Left renal pelvis (tissue), 4 donors: ENCODE measurements around the gene SNRNP40. TPM values are rescaled to one million over a fixed set of nuclear protein-coding genes. Genes with fewer than 3 reads are reported as not detected.
A peak's percentile ranks its signal among the peaks of the same experiment; 100 is the strongest.

Source experiments
- DNase-seq, 4 donors: peaks; one replicate each; pipeline ENCODE4 v3.0.0-alpha.2; 2013; ENCODE audit warnings: low read depth in 4 of 4, low spot score in 3 of 4
- polyA plus RNA-seq, 4 donors: library from polyadenylated mRNA; unstranded; fragments of 120-200 nt; gene quantifications; one replicate each; pipeline ENCODE4 v1.2.1, GENCODE V29; 2013; ENCODE audit not compliant: insufficient read length in 4 of 4

SNRNP40 gene
- 10 to 100 TPM; 52.2 to 76.0 (median 70.1) TPM for polyA plus RNA-seq

DNA sequence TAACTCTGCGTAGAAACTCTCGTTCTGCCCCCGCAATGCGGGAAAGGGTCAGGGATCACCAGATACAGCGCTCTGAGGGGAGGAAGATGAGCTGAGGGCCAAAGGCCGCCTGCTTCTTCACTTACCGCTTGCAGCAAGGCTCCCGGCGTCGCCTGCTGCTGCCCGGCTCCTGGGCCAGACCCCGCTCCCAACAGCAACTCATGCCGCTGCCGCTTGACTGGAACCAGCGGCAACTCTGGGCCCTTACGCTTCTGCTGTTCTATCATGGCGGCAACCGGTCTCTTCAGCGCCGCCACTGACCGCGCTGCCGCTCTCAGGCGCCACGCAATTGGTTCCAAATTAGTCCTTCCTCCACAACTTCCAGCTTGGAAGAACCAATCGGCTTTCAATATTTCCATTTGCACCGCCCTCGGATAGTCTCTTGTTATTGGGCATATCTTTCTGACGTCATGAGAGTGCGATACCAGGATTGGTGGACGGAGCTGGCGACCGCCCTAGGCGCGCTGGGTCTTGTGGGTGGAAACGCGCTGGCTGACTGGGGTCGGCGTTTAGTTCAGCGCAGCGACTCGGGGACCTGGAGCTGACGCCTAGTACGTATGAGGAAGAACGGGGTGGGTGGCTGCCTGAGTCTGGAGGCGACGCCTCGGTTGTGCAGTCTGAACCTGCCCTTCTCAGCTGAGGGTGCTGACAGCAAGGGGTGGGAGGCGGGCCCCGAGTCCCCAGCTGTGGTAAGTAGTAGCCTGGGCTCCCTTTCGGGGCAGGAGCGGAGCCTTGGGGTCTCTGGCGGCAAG is at the start of gene SNRNP40, which contains the start of gene ZCCHC17:
SNRNP40 (minus strand) TSS at position 303 of the 791 bp plus-strand sequence; CDS start at position 266, 37 bp downstream.
ZCCHC17 (plus strand) TSS at position 547 of the 791 bp plus-strand sequence. CDS start 13,067 bp downstream, outside the sequence.
- DNase-seq: peak; percentile 97 to 99 (median 98)

GRCh38 chr1:31345635-31346034 is 49.0 kb upstream of the SNRNP40 start:
- DNase-seq: no peak

GRCh38 chr1:31344503-31344902 is 47.9 kb upstream of the SNRNP40 start:
- no peak for DNase-seq

DNA sequence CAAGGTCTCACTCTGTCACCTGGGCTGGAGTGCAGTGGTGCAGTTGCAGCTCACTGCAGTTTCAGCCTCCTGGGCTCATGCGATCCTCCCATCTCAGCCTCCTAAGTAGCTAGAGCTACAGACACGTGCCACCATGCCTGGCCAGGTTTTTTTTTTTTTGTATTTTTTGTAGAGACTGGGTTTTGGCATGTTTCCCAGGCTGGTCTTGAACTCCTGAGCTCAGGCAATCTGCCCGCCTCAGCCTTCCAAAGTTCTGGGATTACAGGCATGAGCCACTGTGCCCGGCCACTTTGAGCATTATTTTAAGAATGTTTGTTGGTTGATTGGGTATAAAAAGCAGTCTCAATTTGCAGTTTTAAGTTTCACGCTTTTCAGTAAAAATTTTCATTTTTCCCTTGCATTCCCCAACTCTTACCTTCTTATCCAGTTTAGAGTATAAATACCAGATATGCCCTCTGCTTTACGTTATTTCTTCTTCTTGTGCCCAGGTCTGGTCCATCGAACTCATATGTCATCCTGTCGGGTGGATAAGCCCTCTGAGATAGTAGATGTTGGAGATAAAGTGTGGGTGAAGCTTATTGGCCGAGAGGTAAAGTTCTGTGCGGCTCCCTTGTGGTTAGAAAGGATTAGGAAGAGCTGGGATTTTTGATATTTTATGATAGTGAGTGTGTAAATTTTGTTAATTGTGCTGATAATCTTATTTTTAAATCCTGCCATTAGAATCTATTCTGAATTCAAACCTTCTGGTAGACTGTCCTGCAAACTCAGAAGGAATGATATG is 40.3 kb upstream of the SNRNP40 start:
- DNase-seq: no peak

- DNase-seq: peak in 2 of 4 donors; percentile 5 to 14
Measured at GRCh38 chr1:31335007-31335406, 38.4 kb upstream of the SNRNP40 start.

GRCh38 chr1:31327381-31327780 is 30.8 kb upstream of the SNRNP40 start:
- DNase-seq: no peak

GRCh38 chr1:31326461-31326860 is 29.9 kb upstream of the SNRNP40 start:
- DNase-seq: no peak

- no peak for DNase-seq
Measured at GRCh38 chr1:31324992-31325391, 28.4 kb upstream of the SNRNP40 start.

DNA sequence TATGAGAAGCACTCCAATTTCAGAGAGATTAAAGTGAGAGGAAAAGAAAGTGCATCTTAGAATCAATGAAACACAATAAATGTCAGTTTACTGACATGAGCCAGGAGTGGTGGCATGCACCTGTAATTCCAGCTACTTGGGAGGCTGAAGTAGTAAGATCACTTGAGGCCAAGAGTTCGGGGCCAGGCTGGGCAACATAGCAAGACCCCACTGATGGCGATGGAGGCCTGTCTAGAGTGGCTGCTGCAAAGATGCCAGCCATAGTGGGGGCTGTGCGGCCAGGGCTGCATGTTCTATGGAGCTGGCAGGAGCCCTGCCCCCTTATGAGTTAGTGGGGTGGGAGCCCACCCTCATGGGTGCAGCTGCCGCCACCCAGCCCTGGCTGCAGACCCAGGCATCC is 27.5 kb upstream of the SNRNP40 start:
- DNase-seq: no peak

- no peak for DNase-seq
Measured at GRCh38 chr1:31318146-31318545, 21.6 kb upstream of the SNRNP40 start.

- no peak for DNase-seq
Measured at GRCh38 chr1:31315902-31316301, 19.3 kb upstream of the SNRNP40 start.

DNA sequence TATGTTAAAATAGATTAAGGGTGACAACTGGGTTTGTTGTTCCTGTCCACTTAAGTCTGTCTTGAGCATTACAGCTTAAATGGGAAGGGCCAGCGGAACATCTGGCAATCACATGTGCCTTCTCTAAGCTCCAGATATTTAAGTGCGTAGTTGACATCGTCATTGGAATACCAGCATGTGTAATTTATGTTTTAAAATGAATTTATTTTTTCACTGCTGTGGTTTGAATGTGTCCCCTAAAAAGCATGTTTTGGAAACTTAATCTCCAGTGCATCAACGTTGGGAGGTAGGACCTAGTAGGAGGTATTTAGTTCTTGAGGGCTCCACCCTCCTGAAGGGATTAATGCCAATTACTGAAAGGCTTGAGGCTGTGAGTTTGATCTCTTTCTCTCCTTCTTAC is 13.6 kb upstream of the SNRNP40 start:
- no peak for DNase-seq

GRCh38 chr1:31308036-31308435 is 11.4 kb upstream of the SNRNP40 start:
- no peak for DNase-seq

DNA sequence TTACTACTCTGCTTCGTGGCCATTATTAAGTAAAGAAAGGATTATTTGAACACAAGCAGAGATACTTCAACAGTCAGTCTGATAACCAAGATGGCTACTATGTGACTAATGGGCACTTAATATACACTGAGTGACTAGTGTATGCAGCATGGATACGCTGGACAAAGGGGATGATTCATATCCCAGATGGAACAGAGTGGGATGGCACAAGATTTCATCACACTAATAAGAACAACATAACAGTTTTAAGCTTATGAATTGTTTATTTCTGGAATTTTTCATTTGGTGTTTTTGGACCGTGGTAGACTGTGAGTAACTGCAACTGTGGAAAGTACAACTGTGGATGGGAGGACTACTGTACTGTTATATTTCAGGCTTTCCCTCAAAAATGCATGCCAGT is 9.7 kb upstream of the SNRNP40 start:
- no peak for DNase-seq

DNA sequence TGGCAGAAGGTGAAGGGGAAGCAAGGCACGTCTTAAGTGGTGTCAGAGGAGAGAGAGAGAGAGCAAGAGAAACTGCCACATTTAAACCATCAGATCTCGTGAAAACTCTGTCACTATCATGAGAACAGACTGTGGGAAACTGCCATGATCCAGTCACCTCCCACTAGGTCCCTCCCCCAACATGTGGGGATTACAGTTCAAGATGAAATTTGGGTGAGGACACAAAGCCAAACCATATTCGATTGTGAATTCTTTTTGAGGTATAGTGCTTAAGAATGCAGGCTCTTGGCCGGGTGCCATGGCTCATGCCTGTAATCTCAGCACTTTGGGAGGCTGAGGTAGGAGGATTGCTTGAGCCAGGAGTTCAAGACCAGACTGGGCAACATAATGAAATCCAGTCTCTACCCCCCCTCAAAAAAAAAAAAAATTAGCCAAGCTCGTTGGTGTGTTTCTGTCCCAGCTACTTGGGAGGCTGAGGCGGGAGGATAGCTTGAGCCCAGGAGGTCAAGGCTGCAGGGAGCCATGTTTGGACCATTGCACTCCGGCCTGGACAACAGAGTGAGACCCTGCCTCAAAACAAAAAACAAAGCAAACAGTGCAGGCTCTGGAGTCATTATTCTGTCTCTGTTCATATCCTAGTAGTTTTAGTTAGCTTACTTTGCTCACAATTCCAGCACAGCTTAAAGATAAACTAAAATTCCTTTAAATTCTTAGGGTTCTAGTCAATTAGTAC is 6.3 kb upstream of the SNRNP40 start:
- no peak for DNase-seq

GRCh38 chr1:31300193-31300592 is 3.6 kb upstream of the SNRNP40 start:
- no peak for DNase-seq

DNA sequence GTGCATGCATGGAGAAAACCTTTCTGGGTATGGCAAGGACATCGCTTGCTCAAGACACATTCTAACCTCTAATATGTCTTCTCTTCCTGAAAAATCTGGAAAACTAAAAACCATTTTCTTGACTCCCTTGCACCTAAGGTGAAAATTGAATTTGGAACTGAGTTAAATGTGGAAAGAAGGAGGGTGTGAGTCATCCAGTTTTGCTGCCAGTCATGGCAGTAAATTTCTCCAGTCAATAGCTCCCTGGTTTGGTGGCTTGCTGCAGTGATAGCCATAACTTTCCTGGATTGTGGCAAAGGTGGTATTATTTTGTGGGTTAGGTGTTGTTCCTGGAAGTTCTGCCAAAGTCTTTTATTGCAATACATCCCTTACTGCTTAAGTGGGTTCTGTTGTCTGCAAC is 2.8 kb upstream of the SNRNP40 start:
- DNase-seq: no peak

GRCh38 chr1:31297277-31298247 is 974 bp upstream of the SNRNP40 start:
- DNase-seq: peak in 1 of 4 donors; percentile 19

DNA sequence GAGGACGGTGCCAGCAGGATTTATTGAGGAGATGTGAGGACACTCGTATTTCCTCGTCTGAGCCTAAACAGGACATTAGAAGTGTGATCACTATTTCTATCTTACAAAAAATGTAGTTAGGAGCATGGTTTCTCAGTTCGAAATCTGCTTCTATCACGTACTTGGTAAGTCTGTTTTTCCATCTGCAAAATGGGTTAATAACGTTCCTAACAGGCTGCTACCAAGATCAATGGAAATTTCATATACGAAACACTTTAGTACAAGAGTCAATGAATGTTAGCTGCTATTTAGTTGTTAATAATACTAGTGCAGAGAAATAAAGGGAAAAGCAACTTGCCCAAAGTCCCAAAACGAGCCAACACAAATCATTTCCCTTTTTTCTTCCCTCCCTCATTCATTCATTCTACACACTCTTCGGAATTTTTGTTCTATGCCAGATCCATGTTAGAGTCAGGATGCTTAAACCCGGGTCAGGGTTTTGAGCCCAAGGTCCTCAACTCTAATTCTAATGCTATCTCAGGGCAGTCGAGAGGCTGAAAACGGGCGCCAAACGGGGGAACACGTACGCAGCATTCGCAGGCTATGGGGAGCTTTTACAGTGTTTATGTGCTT is 608 bp downstream of the SNRNP40 start:
- DNase-seq: no peak
